Activated T-cell treated with anti-CD3 and anti-CD28 coated beads for 24 hours (primary cell): ENCODE measurements around the gene IFNLR1.

Experiments
- DNase-seq: peaks from one replicate; pipeline ENCODE4 v3.0.0-alpha.2; 2020; ENCODE audit warnings: low read depth

IFNLR1 gene

GRCh38 chr1:24147194-24147593 is 39.9 kb downstream of the IFNLR1 start:
- DNase-seq = no peak

- no peak for DNase-seq
Measured at GRCh38 chr1:24142546-24143534, 44.2 kb downstream of the IFNLR1 start, which contains the start of gene IL22RA1. Gene IL22RA1 (minus strand): TSS chr1:24143140. CDS start chr1:24143082, 58 bp downstream.

- no peak for DNase-seq
Measured at GRCh38 chr1:24141311-24141997, 45.6 kb downstream of the IFNLR1 start.

DNA sequence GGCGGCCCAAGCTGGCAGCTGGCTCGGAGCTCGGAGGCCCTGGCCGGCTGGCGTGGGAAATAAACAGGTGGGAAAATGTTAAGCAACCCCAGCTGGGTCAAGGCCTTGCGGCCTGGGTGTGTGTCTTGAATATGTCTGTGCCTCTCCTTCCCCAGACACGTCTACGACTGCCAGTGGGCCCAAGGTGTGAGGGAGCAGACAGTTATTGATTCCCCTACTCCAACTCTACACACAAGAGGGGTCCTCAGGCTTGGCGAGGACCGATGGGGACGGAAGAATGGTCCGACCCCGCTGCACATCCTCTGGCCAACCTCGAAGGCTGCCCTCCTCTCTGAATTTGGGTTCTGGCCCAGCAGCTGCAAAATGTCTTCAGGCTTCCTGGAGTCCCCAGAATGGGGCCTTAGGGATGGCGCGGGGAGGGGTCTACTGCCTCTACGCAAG is 46.3 kb downstream of the IFNLR1 start:
- no peak for DNase-seq

GRCh38 chr1:24139841-24140425 is 47.2 kb downstream of the IFNLR1 start:
- no peak for DNase-seq

DNA sequence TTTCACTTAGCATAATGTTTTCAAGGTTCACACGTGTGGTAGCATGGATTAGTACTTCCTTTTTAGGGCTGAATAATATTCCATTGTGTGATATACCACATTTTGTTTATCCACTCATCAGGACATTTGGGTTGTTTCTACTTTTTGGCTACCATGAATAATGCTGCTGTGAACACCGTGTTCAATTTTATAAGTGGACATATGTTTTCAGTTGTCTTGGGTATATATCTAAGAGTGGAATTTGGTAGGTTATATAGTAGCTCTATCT is 47.9 kb downstream of the IFNLR1 start:
- no peak for DNase-seq

DNA sequence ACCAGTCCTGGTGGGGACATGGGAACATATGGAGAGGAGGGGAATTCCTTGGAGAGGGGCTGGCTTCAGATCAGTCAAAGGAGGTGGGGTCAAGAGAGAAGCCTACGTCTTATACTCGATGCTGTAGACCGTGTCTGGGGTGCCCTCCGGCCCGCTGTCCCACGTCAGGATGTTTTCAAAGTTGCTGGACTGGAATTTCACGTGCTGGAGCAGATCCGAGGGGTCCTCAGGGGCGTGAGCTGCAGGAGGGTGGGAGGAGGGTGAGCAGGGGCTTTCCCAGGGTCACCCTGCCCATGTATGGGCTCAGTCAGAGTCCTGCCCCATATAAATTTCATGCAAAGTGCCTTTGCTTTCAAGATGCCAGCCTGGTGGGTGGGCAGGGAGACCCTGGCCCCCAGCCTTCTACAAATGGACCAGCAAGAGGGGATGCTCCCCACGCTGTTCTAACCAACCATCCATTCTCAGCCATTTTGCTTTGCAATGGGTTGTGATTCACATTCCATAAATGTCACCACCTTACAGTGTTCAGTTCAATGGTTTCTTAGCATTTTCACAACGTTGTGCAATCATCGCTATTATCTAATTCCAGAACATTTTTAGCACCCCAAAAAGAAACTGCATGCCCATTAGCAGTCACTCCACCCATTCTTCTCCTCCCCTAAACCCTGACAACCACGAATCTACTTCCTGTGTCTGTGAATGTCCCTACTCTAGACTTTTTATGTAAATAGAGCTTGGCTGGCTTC is 48.4 kb downstream of the IFNLR1 start:
- DNase-seq = no peak

DNA sequence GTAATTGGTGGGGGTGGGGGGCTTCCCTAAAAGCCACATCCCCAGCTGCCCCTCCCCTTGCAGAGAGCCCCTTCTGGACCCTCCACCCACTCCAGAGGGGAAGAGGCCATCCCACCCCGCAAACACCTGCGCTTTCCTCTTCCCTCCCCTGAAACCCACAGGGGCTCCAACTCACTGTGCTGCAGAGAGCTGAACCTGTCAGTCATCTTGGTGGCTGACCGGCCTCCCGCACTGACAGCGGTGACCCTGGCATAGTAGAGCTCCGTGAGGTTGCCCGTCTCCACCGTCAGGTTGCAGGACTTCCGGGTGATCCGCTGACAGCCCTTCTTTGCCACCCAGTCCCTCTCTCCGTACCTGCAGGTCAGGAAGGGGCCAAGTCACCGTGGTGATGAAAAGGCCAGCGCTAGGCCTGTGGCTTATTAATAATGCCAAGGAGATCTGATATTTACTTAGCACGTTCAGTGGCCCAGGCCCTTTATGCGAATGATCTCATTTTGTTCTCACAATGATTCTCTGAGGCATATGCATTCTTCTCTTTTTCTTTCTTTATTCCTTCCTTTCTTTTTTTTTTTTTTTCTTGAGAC is 50.0 kb downstream of the IFNLR1 start:
- no peak for DNase-seq

GRCh38 chr1:24134376-24134775 is 52.7 kb downstream of the IFNLR1 start:
- DNase-seq = no peak

- DNase-seq = no peak
Measured at GRCh38 chr1:24133819-24134218, 53.3 kb downstream of the IFNLR1 start.

GRCh38 chr1:24130385-24130784 is 56.7 kb downstream of the IFNLR1 start:
- no peak for DNase-seq

DNA sequence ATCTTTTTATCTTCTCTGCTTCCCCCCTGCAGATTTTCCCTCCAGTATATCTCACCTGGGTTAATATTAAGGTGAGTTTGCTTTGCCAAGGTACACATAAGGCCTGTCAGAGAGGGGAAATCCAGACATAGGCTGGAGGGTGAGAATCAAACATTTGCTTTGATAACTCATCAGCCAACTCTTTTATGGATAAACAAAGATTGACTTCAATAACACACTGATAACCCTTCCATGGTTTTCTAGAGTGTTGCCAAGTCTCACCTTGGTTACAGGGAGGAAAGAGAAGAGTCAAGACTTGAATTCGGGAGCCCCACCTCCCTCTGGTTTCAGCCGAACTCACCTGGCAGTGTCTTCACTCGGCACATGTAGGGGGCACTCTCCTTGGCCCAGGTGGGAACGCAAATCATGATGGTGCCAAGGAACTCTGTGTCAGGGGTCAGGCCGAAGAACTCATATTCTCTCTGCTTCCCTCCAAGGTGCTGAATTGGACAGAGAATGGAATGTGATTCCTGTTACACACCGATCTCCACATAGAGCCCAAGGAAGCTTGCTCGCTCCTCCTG is 59.2 kb downstream of the IFNLR1 start:
- DNase-seq = no peak

GRCh38 chr1:24127134-24127800 is 59.8 kb downstream of the IFNLR1 start:
- no peak for DNase-seq

- no peak for DNase-seq
Measured at GRCh38 chr1:24126672-24127023, 60.4 kb downstream of the IFNLR1 start.

DNA sequence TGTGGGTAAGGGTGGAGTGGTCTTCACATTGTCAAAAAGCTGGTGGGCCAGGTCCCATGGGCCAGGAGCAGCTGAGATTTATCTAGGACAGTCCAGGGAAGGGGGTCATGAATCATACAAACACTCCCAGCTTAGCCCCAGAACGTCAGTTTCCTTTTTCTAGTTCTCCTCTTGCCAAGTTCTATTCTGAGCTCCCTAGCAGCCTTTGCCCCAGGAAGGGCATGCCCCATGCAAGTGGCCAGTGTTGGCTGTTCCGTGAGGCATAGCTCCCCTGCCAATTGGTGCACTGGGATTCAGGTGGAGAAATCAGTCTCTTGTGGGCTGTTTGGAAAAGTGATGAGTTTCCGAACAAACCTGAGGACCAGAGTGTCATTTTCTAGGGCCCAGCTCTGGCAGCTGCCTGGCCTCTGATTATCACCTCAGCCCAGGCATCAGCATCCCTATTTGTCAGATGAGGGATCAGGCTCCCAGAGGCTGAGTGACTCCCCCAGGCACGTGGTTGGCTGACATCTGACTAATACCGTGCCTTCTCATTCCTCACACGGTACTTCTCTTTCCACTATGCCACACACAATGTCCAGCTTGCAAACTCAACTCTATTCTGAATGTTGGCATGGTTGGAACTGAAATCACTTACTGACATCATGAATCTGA is 60.9 kb downstream of the IFNLR1 start:
- DNase-seq = no peak

GRCh38 chr1:24125456-24125855 is 61.6 kb downstream of the IFNLR1 start:
- no peak for DNase-seq

DNA sequence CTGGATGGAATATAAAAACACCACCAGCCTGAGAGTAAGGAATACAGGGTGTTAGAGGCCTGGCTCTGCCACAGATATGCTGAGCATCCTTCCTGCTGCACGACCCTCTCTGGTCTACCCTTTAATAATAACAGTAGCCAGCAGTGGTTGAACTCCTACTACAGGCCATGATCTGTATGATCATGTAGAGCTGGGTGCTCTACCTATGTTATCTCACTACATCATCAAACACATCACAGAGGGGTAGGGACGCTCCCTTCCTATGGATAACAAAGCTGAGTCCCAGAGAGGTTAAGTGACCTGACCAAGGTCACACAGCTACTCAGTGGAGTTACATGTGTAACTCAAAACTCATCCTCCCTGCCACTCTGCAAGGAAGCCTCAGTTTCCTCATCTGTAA is 62.1 kb downstream of the IFNLR1 start:
- DNase-seq = no peak

DNA sequence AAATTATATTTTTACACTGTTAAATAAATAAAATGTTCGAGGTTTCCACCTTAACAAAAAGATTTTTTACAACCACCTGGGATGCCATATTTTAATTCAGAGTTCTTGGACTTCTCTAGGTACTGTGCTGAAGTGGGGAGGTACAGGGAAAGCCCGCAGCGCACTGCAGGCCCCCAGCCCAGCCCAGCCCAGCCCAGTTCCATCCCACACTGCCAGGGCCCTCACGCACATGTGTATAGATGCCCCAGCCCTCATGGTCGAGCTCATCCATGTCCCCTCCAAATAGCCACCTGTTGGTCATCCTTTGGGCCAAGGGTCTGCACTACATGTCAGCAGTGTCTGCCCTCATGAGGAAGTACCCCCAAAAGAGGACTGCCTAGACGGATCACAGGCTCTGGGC is 63.5 kb downstream of the IFNLR1 start:
- DNase-seq = no peak

DNA sequence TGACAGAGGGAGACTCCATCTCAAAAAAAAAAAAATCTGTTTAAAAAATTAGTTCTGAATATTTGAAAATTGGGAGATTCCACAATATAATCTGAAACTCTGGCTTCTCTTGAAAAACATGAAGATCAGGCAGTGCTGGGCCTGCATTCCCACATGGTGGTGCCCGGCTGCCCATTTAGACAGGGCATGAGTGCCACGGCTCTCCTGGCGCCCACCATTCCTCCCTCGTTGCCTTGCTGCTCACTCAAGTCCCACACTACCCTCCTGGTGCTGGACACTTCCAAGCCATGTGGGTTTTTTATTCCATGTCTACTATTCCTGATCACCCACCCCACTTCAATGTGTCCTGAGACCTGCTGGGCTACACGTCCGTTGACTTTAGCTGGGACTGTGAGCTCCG is 64.3 kb downstream of the IFNLR1 start:
- DNase-seq = no peak

DNA sequence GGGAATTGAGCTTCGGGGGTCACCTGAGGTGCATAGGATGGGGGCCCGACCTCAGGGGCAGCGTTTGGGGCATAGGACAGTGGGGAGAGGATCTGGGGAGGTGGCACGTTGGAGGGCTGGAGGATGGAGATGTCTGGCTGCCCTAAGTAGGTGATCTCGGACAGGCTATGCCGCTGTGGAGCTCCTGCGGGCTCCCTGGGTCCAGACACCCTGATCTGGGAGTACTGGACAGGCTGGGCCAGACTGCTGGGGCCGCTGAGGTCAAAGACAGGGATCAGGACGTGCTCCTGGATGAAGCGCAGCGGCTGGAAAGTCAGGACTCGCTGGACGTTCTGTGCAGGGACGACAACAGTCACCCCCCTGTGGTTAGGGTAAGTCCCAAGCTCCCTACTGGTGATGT is 65.7 kb downstream of the IFNLR1 start:
- no peak for DNase-seq

- no peak for DNase-seq
Measured at GRCh38 chr1:24120965-24121364, 66.1 kb downstream of the IFNLR1 start.
